K562 treated with DMSO at 1 percent for 24 hours (cell line): ENCODE results near the gene AK1. TPM values are rescaled to one million over a fixed set of nuclear protein-coding genes. Genes with fewer than 3 reads are reported as not detected.

ENCODE experiments used
- total RNA-seq: library from RNA; unstranded; fragments of 300-600 nt; gene quantifications from 2 replicates; pipeline ENCODE4 v1.2.3, GENCODE V29; 2022; ENCODE audit warnings: low read depth; ENCODE audit not compliant: insufficient read depth

Gene AK1, protein sequence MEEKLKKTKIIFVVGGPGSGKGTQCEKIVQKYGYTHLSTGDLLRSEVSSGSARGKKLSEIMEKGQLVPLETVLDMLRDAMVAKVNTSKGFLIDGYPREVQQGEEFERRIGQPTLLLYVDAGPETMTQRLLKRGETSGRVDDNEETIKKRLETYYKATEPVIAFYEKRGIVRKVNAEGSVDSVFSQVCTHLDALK
- 72.9 and 77.4 TPM in 2 replicates for total RNA-seq

DNA sequence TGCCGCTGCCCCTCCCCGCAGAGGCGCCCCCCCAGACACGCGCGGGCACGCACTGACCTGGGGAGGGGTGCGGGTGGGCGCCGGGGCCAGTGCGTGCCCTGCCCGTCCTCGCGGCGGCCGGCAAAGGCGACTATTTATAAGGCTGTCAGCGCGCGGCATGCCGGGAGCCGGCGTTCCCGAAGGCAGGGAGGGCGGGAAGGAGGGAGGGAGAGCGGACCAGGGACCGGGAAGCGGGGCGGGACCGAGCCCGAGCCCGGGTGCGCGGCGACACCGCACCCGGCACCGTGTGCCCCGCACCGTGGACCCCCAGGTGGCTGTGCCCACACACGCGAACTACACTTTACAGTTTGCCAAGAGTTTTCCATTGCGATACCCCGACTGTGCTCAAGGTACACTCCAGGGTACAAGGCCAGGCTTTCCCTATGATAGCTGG lies at the start of gene AK1:
Gene AK1, minus strand, starts transcription at position 110 of the 433 bp plus-strand sequence. CDS start 3,058 bp downstream, outside the sequence.

DNA sequence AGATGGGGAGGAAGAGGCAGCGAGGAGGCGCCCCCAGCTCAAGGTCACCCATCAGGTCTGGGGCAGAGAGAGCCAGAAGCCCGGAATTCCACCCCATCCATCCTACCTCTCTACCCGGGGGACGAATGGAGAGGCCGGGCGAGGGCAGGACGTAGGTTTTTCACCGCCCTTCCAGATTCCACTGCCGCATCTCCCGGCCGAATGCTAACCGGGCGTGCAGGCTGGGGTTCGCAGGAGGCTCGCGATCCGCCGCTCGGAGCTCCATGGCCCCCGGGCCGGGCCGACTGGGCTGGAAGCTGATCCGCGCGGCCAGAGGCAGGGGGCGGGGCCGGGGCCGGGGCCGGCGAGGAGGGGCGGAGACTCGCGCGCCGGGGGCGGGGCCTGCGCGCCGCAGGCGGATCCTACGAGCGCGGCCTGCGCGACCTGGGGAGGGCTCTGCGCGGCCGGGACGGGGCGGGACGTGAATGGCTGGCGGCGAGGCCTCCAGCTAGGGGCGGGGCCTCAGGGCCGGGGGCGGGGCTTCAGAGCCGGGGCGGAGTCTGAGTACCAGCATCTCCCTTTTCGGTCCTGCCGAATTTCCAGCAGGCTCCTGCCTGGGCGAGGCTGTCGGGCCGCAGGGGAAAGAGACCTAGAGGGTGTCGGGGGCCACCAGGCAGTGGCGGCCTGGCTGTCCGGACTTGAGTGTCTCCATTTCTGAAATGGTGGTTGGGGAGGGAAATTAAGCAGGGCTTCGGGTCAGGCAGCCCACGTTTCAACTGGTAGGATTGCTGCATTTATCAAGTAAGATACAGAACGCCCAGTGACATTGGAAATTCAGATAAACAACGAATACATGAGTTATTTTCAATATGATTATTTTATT lies 39.5 kb upstream of the AK1 start, which contains the start of gene ST6GALNAC4:
Gene ST6GALNAC4, minus strand, starts transcription at position 322 of the 862 bp plus-strand sequence. CDS start 622 bp downstream, outside the sequence.

DNA sequence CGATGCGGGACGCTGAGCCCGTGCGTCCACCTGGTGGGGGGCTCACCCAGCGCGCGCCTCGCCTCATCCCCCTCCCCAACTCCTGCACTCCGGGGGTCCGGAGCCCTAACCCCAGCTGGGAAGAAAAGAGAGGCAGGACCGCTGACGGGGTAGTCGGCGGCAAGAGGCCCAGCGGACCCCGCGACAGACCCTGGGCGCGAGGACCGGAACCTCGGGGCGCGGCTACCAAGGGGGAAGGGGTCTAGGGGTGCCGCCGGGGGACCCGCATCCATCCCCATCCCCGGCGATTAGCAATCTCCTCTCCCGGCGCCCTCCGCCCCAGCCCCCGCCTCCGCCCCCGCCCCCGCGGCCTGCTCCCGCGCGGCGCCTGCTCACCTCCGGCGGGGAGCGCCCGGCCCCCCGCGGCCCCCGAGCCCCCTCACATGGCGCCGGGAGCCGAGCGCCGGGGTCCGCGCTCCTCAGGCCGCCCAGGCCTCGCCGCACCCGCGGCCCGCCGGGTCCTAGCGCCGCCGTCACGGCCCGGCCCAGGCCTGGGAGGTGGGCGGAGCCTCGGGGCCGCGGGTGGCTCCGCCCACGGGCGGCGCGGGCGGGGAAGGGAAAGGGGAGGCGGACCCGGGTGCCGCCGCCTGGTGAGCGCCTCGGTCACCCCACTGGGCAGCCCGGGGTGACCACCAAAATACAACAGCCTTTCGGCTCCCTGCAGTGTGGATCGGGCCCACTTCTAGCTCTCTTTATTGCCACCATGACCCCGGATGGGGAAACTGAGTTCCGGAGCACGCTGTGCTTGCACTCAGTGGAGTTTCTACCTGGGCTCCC lies 21.9 kb upstream of the AK1 start, which contains the start of gene ST6GALNAC6:
Gene ST6GALNAC6, minus strand, starts transcription at position 476 of the 816 bp plus-strand sequence. CDS start 1,622 bp downstream, outside the sequence.

DNA sequence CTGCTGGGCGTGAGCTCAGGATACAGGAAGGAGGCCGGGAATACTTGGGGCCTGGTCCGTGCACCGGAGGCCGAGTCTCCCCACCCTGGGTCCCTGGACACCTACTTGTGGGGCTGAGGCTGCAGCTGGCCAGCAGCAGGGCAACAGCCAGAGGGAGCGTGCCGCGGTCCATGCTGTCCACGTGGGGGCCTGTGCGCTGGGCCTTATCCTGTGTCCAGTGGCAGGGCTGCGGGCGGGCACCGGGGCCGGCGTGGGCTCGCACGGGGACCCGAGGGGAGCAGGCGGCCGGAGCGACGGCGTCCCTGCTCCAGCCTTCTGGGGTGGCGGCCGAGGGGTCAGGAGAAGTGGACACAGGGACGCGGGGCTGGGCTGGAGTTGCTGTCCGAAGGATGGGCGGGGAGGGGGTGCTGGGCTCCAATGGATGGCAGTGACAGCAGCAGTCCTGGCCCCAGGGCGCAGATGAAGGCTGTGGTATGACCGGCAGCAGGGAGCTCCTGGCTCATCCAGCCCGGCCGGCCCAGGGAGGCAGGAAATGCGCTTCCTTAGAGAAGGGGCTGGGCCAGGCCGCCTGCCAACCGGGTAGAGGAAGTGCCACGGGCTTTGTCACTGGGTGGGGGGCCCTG lies 23.2 kb downstream of the AK1 start, which contains the start of gene ENG:
Gene ENG, minus strand, starts transcription at position 475 of the 623 bp plus-strand sequence. Its CDS starts 303 bp downstream, at position 172.

Other genes with a start within 250 kb of the AK1 start
- gene CFAP157, start 170.7 kb downstream of the AK1 start, total RNA-seq, result 0.49 TPM in 1 of 2 replicates, not detected in the other
- 21.6 and 28.0 TPM in 2 replicates for gene PTRH1, start 162.0 kb downstream of the AK1 start, total RNA-seq
- not detected in 2 replicates for gene TTC16, start 161.6 kb downstream of the AK1 start, total RNA-seq
- gene TOR2A, start 142.4 kb downstream of the AK1 start, total RNA-seq, result 107 and 113 TPM in 2 replicates
- gene SH2D3C, start 99.0 kb downstream of the AK1 start, total RNA-seq, result 3.2 and 4.1 TPM in 2 replicates
- gene CDK9, start 91.6 kb downstream of the AK1 start, total RNA-seq, result 91.4 and 92.0 TPM in 2 replicates
- gene FPGS, start 74.8 kb downstream of the AK1 start, total RNA-seq, result 61.7 and 73.2 TPM in 2 replicates
- gene ENG, start 23.0 kb downstream of the AK1 start, total RNA-seq, result 2.2 and 3.2 TPM in 2 replicates
- 16.2 and 23.4 TPM in 2 replicates for gene ST6GALNAC6, start 21.9 kb upstream of the AK1 start, total RNA-seq
- gene ST6GALNAC4, start 39.4 kb upstream of the AK1 start, total RNA-seq, result 49.0 and 60.9 TPM in 2 replicates
- 2.8 and 4.9 TPM in 2 replicates for gene PIP5KL1, start 53.1 kb upstream of the AK1 start, total RNA-seq
- gene DPM2, start 60.2 kb upstream of the AK1 start, total RNA-seq, result 71.9 and 76.4 TPM in 2 replicates
- 48.1 and 48.9 TPM in 2 replicates for gene EEIG1, start 103.3 kb upstream of the AK1 start, total RNA-seq
- gene NAIF1, start 189.6 kb upstream of the AK1 start, total RNA-seq, result 20.5 and 24.2 TPM in 2 replicates
- gene SLC25A25, start 190.6 kb upstream of the AK1 start, total RNA-seq, result 40.3 and 40.4 TPM in 2 replicates